GM21447 (cell line): Measurements from ENCODE around the gene REST.
"Not testable (repeated sequence)": the region's sequence is repeated elsewhere in the genome, so short reads cannot be mapped to it uniquely, and the experiment has no call there.

ENCODE experiments used
- ATAC-seq: cut with Tn5 transposase; IDR thresholded peaks from one replicate; pipeline ENCODE4 v1.9.1; 2021; ENCODE audit not compliant: unreplicated experiment

REST gene, protein sequence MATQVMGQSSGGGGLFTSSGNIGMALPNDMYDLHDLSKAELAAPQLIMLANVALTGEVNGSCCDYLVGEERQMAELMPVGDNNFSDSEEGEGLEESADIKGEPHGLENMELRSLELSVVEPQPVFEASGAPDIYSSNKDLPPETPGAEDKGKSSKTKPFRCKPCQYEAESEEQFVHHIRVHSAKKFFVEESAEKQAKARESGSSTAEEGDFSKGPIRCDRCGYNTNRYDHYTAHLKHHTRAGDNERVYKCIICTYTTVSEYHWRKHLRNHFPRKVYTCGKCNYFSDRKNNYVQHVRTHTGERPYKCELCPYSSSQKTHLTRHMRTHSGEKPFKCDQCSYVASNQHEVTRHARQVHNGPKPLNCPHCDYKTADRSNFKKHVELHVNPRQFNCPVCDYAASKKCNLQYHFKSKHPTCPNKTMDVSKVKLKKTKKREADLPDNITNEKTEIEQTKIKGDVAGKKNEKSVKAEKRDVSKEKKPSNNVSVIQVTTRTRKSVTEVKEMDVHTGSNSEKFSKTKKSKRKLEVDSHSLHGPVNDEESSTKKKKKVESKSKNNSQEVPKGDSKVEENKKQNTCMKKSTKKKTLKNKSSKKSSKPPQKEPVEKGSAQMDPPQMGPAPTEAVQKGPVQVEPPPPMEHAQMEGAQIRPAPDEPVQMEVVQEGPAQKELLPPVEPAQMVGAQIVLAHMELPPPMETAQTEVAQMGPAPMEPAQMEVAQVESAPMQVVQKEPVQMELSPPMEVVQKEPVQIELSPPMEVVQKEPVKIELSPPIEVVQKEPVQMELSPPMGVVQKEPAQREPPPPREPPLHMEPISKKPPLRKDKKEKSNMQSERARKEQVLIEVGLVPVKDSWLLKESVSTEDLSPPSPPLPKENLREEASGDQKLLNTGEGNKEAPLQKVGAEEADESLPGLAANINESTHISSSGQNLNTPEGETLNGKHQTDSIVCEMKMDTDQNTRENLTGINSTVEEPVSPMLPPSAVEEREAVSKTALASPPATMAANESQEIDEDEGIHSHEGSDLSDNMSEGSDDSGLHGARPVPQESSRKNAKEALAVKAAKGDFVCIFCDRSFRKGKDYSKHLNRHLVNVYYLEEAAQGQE

DNA sequence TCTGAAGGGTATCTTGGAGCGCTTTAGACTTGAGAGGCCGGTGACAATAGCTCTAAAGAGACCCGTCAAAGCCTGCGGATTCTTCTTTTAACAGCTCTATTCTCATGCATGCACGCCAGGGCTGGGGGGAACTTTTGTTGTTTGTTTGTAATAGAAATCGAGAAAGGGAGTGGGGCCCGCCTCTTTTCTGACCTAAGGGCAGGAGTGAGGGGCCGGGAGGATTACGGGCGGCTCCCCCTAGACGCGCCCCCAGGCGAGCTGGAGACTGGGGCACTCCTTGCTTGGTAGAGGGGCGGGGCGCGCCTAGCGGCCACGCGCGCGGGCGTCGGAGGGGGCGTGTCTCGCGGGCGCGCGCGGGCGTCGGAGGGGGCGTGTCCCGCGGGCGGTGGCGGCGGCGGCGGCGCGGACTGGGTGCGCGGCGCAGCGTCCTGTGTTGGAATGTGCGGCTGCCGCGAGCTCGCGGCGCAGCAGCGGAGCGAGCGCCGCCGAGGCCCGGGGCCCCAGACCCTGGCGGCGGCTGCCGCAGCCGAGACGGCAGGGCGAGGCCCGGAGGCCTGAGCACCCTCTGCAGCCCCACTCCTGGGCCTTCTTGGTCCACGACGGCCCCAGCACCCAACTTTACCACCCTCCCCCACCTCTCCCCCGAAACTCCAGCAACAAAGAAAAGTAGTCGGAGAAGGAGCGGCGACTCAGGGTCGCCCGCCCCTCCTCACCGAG, at the start of gene REST:
TSS of gene REST (plus strand) at position 412 of the 717 bp plus-strand sequence. CDS start 2,739 bp downstream, outside the sequence.
- ATAC-seq = peak; percentile 48

DNA sequence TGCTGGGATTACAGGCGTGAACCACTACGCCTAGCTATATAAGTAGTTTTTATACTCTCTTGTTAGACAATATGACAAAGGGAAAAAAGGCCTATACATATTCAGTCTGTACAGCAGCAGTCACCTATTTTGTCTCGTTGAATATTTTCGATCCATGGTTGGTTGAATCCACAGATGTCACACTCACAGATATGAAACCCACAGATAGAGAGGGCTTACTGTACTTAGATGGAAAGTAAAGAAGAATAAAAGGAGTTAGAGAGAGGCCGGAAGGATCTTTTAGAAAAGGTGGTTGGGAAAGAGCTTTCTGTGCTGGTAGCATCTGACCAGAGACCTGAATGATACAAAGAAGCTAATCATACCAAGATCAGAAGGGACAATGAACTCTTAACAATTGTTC, 47.9 kb upstream of the REST start:
- peak; percentile 84 for ATAC-seq

DNA sequence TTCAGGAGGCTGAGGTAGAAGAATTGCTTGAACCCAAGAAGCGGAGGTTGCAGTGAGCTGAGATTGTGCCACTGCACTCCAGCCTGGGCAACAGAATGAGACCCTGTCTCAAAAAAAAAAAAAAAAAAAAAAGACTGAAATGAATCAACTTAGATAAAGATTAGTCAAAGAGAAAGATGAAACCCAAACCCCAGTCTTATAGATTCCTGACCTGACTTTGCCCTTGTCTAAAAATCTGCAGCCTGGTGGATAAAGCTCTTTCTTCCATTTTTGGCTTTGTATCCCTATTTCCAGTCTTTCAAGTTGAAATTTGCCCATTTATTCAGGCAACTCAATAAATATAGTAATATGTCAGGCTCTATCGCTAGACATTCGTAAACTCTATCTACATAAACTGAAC, 46.9 kb upstream of the REST start:
- peak; percentile 33 for ATAC-seq

DNA sequence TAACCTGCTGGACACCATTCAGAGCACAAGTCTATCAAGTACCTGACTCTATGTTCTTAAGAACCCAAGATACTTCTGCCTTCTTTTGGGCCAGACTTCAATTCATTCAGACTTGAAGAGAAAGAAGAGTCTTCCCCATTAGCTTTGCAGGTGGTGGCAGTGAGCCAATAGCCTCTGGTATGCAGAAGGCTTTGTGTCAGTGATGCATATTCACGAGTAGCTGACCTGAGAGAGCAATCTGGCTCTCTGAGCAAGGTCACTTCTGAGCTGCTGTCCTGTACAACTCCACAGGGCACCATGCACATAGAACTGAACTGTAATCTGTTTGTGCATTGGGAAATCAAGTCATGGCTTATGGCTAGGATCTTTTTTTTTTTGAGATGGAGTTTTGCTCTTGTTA, 46.3 kb upstream of the REST start:
- no peak for ATAC-seq

DNA sequence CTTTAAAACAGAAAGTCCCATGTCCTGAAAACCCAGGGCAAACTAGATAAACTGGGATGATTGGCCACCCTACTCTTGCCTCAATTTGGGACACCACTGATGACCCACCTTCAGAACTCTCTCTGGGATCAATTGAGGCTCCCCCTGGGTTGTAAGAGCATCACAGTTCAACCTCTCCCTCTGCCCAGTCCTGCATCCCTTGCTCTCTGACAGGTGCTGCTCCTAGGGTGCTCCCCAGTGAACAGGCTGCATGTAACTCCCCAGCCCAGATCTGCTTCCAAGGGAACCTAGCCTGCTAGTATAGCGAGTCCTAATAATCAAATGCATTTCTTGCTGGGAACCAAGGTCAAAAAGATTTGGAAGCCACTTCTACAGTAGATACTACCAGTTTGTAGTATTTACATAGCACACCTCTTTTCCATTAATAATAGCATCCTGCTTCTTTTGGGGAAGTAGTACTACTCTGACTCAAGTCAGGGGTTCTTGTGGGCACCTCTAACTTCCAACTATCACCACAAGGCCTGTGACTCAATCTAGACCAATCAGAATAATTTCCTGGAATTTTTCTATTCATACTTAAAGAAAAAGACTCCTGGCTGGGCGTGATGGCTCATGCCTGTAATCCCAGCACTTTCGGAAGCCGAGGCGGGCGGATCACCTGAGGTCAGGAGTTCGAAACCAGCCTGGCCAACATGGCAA, 44.1 kb upstream of the REST start:
- peak; percentile 40 for ATAC-seq

DNA sequence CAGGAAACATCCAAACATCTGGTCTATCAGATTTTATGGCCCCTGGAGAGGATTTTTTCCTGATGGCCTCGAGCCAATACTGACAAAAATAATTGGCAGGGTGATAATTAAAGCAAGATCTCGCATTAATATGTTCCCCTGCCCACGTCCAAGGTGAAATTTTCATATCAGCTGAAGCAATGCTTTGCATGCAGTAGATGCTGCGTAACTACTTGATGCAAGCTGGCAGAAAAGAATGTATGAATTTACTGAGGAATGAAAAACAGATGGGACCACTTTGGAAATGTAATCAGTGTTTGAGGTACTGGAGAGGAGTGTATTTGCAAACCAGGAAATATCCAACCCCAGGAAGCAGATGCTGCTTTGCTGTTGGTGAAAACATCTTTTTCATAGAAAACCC, 36.8 kb upstream of the REST start:
- no peak for ATAC-seq

DNA sequence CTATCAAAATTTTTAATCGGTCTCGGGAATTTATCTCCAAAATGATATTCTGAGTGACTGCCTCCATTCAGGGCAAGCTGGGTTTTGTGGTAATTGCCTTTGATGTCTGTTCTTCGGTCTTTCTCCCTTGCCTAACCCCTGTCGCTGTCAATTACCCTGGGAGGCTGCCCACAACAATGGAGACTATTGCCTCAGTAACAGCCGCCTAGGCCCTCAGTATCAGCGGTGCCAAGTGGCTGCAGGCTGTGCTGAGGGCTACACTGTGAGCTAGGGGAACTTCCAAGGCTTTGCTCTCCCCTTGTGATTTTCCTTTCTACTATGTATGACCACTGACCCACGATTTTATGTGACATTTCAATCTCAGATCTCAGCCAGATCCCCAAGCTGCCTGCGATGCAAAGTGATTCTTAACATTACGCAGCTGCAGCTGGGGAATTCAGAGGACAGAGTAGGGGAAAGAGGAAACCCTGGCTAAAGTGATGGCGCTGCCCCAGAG, 36.3 kb upstream of the REST start:
- ATAC-seq = no peak

DNA sequence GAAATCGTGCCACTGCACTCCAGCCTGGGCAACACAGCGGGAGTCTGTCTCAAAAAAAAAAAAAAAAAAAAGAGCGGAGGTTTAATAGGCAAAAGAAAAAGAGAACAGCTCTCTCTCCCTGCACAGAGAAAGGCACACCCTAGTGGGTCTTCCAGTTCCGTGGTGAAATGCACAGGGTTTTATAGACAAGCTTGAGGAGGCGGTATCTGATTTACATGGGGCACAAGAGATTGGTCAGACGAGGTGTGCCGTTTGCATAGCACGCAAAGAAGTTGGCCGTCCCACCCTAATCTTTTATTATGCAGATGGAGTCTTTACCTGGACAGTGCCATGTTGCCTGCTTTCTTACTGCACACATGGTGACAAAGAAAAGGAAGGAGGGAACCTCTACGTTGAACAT, 33.5 kb upstream of the REST start:
- ATAC-seq = no peak

DNA sequence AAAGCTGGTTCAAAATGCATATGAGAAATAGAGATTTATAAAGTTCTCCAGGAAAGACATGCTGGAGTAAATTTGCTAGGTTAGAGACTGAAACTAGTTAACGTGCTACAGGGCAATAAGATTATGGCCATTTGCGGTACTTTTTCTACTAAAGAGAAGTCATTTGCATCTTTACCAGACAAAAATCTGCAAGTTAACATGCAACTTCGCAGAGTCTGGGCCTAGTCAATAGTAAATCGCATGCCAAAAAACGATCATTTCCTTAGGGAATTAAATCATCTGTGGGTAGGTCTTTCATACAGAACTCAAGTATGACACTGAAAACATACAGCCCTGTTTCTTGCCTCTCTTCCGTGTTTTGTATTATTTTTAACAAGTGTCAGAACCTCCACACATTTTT, 32.8 kb upstream of the REST start:
- peak; percentile 64 for ATAC-seq

DNA sequence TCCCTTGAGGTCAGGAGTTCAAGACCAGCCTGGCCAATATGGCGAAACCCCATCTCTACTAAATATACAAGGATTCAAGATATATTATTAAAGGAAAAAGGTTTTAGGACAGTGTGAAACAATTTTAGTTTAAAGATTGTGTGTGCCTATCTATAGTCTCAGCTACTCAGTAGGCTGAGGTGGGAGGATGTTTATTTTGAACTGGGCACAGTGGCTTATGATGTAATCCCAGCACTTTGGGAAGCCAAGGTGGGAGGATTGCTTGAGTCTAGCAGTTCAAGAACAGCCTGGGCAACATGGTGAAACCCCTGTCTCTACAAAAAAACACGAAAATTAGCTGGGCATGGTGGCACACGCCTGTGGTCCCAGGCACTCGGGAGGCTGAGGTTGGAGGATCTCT, 31.4 kb upstream of the REST start:
- ATAC-seq = no peak

DNA sequence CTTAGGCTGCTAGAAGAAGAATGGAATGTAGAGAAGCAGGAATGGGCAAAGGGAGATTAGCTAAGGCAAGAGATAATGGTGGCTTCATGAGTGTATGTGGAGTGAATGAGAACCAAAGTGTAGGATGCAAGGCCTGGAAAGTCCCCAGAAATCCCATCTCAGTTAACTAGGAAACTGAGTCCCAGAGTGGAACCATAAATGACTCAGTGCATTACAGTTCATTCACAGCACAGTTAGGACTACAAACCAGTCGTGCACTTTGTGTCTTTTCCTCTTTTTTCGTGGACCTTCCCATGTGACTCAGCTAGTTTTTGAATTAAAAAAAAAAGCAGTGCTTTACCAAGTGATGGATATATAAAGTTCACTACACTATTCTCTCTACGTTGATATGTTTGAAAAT, 27.7 kb upstream of the REST start:
- no peak for ATAC-seq

DNA sequence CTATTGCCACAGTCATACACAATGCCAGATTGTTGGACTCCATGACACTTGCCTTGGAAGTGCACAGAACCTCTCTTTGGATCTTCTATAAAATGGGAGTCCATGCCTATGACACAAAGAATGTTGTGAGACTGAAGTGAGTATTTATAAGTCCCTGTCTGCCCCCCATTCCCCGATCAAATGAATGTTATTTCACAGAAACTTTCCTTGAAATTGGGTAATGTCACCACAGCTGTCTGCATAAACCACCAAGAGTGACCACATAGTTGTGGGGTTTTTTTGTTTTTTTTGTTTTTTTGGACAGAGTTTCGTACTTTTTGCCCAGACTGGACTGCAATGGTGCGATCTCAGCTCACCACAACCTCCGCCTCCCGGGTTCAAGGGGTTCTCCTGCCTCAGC, 27.1 kb upstream of the REST start:
- ATAC-seq = no peak

DNA sequence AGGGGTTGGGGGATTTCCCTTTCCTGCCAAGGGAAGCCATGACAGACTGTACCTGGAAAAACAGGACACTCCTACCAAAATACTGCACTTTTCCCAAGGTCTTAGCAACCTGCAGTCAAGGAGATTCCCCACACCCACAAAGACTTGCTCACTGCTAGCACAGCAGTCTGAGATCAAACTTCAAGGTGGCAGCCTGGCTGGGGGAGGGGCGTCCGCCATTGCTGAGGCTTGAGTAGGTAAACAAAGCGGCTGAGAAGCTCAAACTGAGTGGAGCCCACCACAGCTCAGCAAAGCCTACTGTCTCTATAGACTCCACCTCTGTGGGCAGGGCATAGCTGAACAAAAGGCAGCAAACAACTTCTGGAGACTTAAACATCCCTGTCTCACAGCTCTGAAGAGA, 23.2 kb upstream of the REST start:
- not testable (repeated sequence) for ATAC-seq

DNA sequence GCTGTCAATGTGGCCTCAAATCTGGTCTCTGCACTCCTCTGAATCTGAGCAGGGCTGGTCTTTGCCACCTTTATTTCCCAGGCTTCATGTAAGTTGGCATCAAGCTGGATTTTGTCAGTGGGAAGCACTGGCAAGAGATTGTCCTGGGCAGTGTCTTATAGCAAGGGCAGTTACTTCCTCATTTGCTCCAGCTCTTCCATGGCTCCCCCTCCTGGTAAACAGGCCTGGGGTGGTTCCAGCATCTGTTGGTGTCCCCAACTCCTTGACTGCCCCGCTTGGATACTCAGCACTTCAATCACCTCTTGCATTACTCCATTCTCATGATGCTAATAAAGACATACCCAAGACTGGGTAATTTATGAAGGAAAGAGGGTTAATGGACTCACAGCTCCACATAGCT, 15.0 kb upstream of the REST start:
- ATAC-seq = no peak

DNA sequence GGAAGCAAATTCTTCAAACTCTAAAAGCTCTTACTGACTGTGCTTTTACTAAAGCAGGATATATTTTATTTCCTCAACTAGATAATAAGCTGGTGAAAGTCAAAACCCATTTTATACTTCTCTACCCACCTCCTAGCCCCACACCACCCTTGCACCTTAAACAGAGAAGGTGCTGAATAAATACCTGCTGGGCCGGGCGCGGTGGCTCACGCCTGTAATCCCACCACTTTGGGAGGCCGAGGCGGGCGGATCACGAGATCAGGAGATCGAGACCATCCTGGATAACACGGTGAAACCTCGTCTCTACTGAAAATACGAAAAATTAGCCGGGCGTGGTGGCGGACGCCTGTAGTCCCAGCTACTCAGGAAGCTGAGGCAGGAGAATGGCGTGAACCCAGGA, 9.9 kb upstream of the REST start:
- not testable (repeated sequence) for ATAC-seq

DNA sequence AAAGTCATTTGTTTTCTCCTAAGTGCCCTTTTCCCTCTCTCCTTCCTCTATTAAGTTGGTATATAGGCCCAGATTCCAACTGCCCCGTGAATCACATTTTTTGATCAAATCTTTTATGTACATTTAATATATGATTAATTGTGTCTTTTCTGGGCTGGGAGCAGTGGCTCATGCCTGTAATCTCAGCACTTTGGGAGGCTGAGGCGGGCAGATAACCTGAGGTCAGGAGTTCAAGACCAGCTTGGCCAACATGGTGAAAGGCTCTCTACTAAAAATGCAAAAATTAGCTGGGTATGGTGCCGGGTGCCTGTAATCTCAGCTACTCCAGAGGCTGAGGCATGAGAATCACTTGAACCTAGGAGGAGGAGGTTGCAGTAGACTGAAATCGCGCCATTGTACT, 7.5 kb upstream of the REST start:
- ATAC-seq = not testable (repeated sequence)

DNA sequence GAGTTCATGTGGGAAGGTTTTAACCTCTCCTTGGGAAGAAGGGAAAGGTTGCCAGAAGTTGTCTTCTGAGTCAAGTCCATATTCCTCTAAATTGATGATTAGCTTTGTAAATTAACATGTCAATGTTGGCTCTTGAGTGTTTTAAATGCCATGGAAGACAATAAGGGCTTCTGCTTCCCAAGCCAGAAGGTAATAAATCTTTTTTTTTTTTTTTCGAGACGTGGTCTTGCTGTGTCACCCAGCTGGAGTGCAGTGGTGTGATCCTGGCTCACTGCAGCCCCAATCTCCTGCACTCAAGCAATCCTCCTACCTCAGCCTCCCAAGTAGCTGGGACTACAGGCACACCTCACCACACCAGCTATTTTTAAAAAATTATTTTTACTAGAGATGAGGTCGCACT, 5.0 kb upstream of the REST start:
- no peak for ATAC-seq

DNA sequence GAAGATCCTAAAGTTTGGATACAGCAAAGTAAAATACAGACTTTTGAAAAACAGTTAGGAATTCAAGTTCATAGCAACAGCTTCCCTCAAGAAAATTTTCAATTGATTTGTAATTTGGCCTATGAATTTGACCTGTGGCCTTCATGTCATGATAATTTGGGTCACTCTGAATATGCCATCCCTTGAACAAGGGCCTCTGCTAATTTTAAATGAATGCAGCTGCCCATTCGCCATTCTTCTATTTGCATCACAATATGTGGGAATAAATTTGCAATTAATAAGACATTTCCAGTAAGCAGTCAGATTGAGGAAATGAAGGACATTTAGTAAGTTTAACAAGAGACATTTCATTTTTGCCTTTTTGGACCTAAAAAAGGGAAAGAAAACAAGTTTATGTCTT, 1.9 kb upstream of the REST start:
- ATAC-seq = no peak

DNA sequence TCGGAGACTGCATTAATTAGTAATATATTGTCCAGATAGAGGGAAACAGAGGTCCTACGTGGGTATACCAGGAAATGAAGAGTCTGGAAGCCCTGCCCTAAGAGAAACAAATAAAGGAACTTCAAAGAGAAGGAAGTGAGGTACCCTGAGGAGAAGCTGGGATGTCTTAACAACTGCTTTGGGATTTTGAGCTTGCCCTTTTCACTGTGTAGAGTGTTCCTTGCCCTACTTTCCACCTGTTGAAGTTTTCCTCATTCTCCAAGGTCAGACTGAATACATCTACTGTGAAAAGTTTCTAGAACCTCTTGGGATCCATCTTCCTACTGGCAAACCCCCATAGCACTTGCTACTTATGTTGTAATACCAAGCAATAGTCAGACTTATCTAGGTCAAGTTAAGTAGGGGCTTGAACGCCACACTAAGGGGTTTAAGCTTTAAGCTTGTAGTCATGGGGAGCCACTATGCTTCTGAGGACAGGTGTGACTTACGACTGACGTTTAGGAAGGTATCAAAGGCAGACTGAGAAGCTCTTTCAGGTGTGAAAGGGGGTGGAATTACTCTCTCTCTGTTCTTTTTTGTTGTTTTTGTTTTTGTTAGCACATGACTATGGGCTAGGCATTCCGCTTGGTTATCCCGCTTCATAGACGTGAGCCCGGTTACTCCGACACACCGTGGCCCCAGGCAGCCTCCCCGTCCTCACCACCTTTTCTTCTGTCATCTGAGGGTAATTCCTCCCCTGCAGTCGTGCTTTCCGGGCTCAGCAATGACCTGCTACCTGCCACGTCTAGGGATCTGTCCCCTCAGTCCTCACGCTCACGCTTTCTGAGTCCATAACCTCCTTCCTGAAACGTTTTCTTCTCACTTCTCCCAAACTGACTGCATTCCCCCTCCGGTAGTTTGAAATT, 959 bp upstream of the REST start:
- no peak for ATAC-seq
